CD4-positive, alpha-beta T cell treated with Interleukin-6 at 100 ng/mL for 8 hours (primary cell): ENCODE results near the gene CCL4.
"Not testable (repeated sequence)": the region's sequence is repeated elsewhere in the genome, so short reads cannot be mapped to it uniquely, and the experiment has no call there.

ENCODE experiments used
- DNase-seq: peaks from one replicate; pipeline ENCODE4 v3.0.0-alpha.2; 2020; ENCODE audit warnings: mixed read lengths, low spot score

Gene CCL4

GRCh38 chr17:36103401-36103975 lies at the start of gene CCL4:
Gene CCL4, plus strand, starts transcription at chr17:36103827. Its CDS starts 79 bp downstream, at chr17:36103906.
- not testable (repeated sequence) for DNase-seq

- no peak for DNase-seq
Measured at GRCh38 chr17:36055171-36055570, 48.5 kb upstream of the CCL4 start.

DNA sequence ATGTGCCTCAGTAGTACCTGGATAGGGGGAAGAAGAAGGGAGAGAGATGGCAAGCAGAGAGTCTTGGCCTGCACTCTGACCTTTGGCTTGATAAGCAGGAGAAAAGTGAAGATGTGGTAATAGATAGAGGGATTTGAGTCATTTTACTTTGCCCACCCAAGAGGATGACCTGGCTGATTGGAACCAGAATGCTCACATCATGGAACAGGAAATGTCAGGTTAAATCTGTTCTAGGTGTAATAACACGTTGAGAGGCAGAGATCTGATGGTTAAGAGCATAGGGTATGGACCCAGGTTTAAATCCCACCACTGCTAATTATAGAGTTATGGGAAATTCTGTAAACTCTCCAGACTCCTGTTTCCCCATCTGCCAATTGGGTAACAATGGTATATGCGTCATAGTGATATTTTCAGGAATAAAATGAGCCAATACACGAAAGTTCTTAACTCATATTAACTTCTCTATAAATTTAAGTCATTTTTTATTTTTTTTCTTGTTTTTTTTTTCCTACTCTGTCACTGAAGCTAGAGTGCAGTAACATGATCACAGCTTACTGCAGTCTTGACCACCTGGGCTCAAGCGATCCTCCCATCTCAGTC lies 47.6 kb upstream of the CCL4 start:
- no peak for DNase-seq

DNA sequence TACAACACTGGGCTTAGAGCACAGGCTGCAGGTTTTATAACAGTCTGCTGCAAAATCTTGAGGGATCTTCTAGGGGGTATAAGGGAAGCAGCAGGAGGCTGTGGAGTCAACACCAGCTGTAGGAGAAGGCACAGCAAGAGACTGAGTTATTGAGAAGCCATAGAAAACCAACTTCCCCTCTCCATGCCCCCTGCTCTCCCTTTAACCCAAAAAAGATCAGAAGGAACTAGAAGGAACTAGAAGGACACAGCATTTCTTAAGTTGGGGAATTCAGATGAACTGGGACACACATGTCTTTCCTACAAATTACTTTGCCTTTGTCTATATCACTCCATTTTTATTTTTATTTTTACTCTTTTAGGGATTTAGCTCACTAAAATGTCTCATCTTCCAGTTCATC lies 45.7 kb upstream of the CCL4 start:
- no peak for DNase-seq

DNA sequence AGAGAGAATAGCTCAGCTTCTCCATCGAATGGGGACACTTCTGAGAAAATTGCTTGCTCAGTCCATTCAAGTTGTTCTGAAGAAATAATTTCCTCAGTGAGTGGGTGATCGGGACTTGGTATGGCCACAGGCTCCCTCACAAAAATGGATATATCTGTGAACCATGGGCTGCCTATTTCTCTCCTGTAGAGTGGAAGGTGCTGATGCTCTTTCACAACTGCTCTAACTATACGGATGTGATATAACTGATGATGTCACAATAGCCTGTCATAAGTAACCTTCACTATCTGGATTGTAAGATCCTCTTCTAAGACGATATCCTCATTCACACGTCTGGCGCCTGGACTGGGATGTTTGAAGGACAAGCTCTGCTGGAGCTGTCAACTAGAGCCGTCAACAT lies 44.2 kb upstream of the CCL4 start:
- no peak for DNase-seq

DNA sequence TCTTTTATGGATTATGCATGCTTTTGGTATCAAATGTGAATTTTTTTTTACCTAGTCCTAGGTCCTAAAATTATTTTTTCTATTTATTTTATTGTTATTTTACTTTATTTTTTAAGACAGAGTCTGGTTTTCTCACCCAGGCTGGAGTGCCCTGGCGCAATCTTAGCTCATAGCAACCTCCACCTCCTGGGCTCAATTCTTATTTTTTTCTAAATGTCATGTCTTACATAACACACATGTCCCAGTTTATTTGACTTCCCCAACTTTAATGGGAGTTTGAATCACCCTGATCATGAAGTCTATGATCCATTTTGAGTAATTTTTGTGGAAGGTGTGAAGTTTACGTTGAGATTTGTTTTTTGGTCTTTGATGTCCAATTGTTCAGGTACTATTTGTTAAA lies 42.8 kb upstream of the CCL4 start:
- DNase-seq = no peak

DNA sequence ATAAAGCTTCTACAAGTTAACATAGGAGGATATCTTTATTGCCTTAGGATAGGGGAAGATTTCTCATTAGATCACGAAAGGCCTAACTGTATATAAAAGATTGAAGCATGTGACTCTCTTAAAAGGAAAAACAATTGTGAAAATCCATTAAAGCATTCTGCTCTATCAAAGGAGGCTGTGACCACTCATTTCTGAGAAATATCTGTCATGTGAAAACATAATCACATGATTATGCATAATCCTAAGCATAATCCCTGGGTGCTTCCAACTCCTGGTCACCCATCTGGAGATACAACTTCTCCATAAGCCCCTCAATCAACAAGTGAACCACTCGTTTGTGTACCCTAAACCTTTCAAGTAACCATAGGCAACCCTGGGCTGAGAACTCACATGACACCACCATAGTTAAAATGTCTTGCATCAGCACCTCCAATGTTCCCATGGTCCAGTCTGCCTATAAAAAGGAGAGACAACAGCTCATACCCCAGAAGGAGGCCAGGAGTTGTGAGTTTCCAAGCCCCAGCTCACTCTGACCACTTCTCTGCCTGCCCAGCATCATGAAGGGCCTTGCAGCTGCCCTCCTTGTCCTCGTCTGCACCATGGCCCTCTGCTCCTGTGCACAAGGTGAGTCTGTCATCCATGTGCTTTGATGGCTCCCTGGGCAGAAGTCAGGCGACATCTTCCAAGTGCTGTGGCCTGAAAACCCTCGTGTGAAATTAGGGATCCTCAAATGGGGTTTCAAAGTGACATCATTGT lies 39.7 kb upstream of the CCL4 start, which contains the start of gene CCL18:
Gene CCL18 (plus strand): TSS at position 487 of the 756 bp plus-strand sequence. CDS start 71 bp downstream, at position 558.
- no peak for DNase-seq

GRCh38 chr17:36066365-36066985 lies 37.2 kb upstream of the CCL4 start:
- DNase-seq = no peak

DNA sequence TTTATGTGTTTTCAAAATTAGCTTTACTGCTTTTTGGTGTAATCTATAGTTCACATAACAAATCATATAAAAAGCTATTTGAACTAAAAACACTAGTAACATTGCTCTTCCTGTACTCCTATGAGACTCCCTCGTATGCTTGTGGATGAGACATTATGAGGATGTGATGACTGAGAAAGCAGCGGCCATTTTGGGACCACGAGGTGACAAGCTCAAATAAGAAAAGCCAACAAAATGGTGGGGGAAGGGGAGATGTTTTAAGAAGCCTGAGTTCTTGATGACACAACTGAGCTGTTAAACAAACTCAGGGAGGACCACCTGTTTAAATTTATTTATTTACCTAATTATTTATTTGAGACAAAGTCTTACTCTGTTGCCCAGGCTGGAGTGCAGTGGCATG lies 35.1 kb upstream of the CCL4 start:
- DNase-seq = no peak

DNA sequence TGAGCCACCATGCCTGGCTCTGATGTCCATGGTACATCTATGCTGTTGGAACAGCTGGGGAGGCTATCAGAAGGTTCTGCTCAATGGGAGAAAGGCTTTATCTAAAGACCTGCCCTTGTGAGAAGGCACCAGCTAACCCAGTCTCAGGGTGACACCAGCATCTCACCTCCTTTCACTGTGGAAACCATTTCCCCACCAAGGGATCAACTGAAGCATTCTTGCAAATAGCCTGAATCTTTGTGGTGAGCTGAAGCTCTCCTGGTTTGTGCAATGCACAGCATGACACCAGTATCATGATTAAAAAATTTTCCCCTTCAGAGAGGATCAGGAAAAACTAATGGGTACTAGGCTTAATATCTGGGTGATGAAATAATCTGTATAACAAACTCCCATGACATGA lies 34.5 kb upstream of the CCL4 start:
- no peak for DNase-seq

GRCh38 chr17:36070427-36070826 lies 33.2 kb upstream of the CCL4 start:
- no peak for DNase-seq

DNA sequence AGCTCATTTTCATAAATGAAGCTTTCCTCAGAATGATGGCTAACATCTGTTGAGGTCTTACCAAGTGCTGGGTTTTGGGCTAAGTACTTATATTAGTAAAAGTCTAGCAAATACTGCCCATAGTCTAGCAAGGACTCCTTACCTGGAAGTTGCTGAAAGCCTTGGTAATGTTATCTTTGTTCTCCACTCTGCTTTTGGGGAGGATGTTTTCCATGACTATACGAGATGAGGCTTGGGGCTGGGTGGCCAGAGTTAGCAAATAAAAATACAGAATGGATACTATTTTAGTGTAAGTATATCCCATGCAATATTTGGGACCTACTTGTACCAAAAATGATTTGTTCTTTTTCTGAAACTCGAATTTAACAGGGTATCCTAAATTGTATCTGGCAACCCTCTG lies 31.9 kb upstream of the CCL4 start:
- DNase-seq = no peak

DNA sequence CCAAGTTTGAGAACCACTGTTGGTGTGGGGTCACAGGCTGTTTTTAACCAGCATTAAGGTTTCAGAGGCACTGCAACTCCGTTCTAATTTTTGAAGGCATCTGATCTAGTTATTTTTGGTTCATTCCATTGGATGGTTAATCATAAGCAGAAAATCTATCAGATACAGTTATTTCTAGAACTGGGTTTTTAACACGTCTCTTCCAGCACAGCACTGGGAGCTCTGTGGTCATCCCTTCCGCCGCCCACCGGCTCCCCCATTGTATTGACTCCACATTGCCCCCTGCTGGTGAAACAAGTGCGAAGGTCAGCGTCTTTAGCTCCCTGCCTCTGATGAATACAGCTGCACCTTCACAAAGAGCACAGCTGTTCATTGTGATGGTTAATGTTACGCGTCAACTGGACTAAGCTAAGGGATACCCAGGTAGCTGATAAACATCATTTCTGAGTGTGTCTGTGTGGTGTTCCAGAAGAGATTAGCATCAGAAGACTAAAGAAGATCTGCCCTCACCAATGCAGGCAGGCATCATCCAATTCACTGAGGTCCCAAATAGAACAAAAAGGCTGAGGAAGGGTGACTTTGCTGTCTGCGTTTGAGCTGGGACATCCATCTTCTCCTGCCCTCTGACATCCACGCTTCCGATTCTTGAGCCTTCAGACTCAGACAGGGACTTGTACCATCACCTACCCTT lies 31.1 kb upstream of the CCL4 start:
- peak; percentile 48 for DNase-seq

- no peak for DNase-seq
Measured at GRCh38 chr17:36074365-36074764, 29.3 kb upstream of the CCL4 start.

DNA sequence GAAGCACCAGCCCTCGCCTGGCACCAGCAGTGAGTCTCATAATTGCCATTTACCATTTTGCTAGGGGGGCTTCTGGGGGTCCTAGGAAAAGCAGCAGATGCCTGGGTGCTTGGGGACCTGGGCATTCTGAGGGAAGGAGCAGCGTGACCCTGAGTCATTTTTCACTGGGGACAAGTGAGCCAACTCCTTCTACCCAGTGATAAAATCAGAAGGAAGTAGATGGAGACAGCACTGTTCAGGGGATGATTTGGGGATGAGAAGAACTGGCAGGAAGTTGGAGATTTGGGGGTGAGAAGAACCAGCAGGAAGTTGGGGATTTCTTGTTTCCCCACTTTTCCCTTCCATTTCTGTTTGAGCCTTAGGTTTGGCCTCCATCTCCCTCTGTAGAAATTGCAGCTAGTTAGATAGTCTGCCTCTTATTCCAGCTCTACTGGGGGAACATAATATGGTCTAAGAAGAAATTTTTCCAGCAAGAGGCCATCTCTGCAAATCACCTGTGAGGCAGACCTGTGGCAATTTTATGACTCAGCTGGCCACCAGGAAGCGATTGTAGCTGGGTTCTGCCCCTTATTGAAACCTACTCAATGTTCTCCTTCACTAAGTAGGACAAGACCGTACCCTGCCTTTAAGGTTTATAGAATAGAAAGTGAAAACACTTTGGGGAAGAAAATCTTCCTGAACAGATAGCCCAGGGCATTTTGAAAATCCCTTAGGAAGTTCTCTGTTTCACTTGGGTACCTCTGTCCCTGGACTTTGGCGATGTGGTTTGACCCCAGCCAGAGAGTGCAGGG lies 21.8 kb upstream of the CCL4 start:
- DNase-seq = not testable (repeated sequence)

DNA sequence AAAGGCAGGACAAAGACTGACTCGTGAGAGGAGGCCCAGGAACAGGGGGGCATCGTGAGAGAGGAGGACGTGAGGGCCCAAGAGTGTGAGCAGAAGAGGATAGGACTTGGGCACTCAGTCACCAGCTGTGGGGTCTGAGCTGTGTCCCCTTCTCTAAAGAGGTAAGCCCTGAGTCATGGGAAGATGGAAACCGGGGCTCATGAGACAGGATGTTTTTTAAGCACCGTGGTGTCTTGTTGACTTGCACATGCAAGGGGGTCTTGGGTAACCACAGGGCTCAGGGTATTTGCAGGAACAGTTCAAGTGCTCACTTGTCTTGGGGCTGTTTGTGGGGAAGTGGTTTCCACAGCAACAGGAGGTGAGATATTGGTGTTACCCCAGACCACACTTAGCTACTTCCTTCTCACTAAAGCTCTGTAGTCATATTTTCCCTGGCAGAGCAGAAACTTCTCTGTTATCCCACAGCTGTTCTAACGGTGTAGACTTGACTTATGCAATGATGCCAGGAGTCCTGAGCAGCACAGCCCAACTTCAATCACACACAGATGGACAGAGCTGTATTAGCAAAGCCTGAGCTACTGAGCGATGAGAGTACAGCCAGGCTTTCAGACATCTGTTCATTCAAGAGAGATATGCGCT lies 21.0 kb upstream of the CCL4 start:
- DNase-seq = peak; percentile 52

DNA sequence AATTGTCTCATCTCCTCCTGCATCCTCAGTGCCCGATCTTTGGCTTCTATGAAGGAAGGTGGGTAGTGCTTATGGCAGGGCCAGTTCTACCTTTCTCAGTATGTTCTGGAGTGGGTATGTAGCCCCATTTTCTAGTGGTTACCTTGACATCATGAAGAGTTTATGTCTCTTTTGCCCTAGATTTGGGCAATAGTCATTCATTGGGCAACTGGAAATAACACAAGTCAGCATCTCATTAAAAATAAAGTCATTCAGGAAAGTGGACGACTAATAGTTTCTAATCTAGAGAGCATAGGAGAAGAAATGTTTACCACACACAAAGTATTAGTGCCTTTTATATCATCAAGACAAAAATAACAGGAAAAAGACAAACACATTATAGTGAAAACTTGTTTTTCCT lies 19.9 kb upstream of the CCL4 start:
- not testable (repeated sequence) for DNase-seq

DNA sequence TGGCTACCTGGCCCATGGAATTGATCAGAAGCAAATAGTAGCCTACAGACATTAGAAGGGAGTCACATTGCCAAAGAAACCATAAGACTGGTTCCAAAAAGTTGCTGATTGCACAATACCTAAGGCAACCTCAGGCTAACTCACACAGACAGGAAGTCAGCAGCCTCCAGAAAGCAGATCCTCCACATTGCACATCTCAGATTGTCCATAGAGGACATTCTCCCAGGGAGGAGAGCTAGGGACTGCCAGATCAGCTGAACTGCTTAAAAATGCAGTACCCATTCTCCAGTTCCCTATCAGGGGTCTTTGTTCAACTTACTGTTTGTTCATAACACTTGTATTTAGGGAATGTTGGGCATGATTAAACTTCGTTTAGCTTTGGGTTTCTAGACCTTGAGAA lies 17.9 kb upstream of the CCL4 start:
- DNase-seq = no peak

- DNase-seq = no peak
Measured at GRCh38 chr17:36086791-36087190, 16.8 kb upstream of the CCL4 start.

DNA sequence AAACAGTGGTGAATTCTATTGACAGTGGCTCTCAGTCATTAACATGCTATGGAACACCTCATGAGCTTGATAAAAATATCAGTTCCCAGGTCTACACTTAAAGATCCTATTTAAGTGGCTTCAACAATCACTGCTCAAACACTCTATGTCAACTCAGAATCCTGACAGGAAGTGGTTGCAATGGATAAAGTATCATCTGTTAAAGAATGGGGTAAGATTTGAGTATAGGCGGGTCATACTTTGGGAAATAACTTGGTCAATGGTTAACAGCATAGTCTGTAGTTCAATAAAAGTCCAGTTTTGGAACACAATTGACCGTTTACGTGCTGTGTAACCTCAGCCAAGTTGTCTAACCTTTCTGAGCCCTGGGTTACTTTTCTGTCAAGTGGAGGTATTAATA lies 16.2 kb upstream of the CCL4 start:
- not testable (repeated sequence) for DNase-seq
